Mucosa of rectum (tissue), 2 donors: ENCODE measurements around the gene PHAF1.
A peak's percentile ranks its signal among the peaks of the same experiment; 100 is the strongest.

ENCODE experiments used
- H3K27ac ChIP-seq, 2 donors: one replicate each; pipeline ENCODE4 v1.7.0; 2013; ENCODE audit warnings: inconsistent platforms in 2 of 2, low read depth in 2 of 2, low read length in 2 of 2
- H3K27me3 ChIP-seq, 2 donors: one replicate each; pipeline ENCODE4 v1.7.0; 2013; ENCODE audit warnings: low read length in 2 of 2; ENCODE audit not compliant: control insufficient read depth in 2 of 2, insufficient read depth in 2 of 2
- H3K36me3 ChIP-seq, 2 donors: one replicate each; pipeline ENCODE4 v1.7.0; 2013; ENCODE audit warnings: low read length in 2 of 2; ENCODE audit not compliant: control insufficient read depth in 2 of 2, insufficient read depth in 2 of 2
- H3K4me1 ChIP-seq, 2 donors: one replicate each; pipeline ENCODE4 v1.7.0; 2013; ENCODE audit warnings: low read length in 2 of 2, mild to moderate bottlenecking in 1 of 2; ENCODE audit not compliant: control insufficient read depth in 2 of 2, insufficient read depth in 2 of 2
- H3K4me3 ChIP-seq, 2 donors: one replicate each; pipeline ENCODE4 v1.7.0; 2013; ENCODE audit warnings: low read length in 2 of 2
- H3K9ac ChIP-seq, 2 donors: one replicate each; pipeline ENCODE4 v1.7.0; 2013; ENCODE audit warnings: low read length in 2 of 2, low read depth in 1 of 2, mild to moderate bottlenecking in 1 of 2
- H3K9me3 ChIP-seq, 2 donors: one replicate each; pipeline ENCODE4 v1.7.0; 2013; ENCODE audit warnings: low read length in 2 of 2; ENCODE audit not compliant: control insufficient read depth in 2 of 2
- donor health status: healthy.
- donor health status: Normal muscosa, but diverticular disease.

PHAF1 gene

GRCh38 chr16:67144943-67145342 is 35.2 kb downstream of the PHAF1 start:
- H3K9ac ChIP-seq, result no peak overlapping the region
- H3K9me3 ChIP-seq, result no peaks in the 10 kb centered on the region
- peaks cover 65 to 77% of the 10 kb centered on the region in 2 donors for H3K36me3 ChIP-seq
- no peak overlapping the region for H3K4me3 ChIP-seq
- H3K27ac ChIP-seq, result no peak overlapping the region
- H3K27me3 ChIP-seq, result no peaks in the 10 kb centered on the region
- no peaks in the 10 kb centered on the region for H3K4me1 ChIP-seq

GRCh38 chr16:67145746-67146145 is 36.0 kb downstream of the PHAF1 start:
- H3K36me3 ChIP-seq, result peaks cover 58 to 69% of the 10 kb centered on the region in 2 donors
- no peak overlapping the region for H3K9ac ChIP-seq
- H3K4me3 ChIP-seq, result no peak overlapping the region
- no peaks in the 10 kb centered on the region for H3K27me3 ChIP-seq
- no peak overlapping the region for H3K27ac ChIP-seq
- H3K4me1 ChIP-seq, result peaks cover 2 to 4% of the 10 kb centered on the region in 2 donors
- H3K9me3 ChIP-seq, result no peaks in the 10 kb centered on the region

- Histone ChIP-seq H3K27me3 (no peaks in the 10 kb centered on the region), H3K4me3 (no peak overlapping the region), H3K9ac (no peak overlapping the region), H3K4me1 (peaks cover 2 to 10% of the 10 kb centered on the region in 2 donors), H3K27ac (no peak overlapping the region), H3K36me3 (peaks cover 48 to 59% of the 10 kb centered on the region in 2 donors), H3K9me3 (no peaks in the 10 kb centered on the region)
These were observed 37.0 kb downstream of the PHAF1 start for GRCh38 chr16:67146523-67147357.

- Histone ChIP-seq H3K27me3 (no peaks in the 10 kb centered on the region), H3K4me1 (peaks cover 2 to 10% of the 10 kb centered on the region in 2 donors), H3K9me3 (no peaks in the 10 kb centered on the region), H3K27ac (no peak overlapping the region), H3K9ac (no peak overlapping the region), H3K36me3 (peaks cover 46 to 51% of the 10 kb centered on the region in 2 donors), H3K4me3 (no peak overlapping the region)
These were observed 37.8 kb downstream of the PHAF1 start for GRCh38 chr16:67147437-67148140.

- Histone ChIP-seq H3K36me3 (peaks cover 40 to 46% of the 10 kb centered on the region in 2 donors), H3K4me3 (no peak overlapping the region), H3K4me1 (peaks cover 2 to 10% of the 10 kb centered on the region in 2 donors), H3K9me3 (no peaks in the 10 kb centered on the region), H3K9ac (no peak overlapping the region), H3K27me3 (no peaks in the 10 kb centered on the region), H3K27ac (no peak overlapping the region)
These were observed 38.5 kb downstream of the PHAF1 start for GRCh38 chr16:67148221-67148620.

- no peaks in the 10 kb centered on the region for H3K27me3 ChIP-seq
- H3K36me3 ChIP-seq, result peaks cover 35 to 42% of the 10 kb centered on the region in 2 donors
- no peaks in the 10 kb centered on the region for H3K9me3 ChIP-seq
- peaks cover 2 to 10% of the 10 kb centered on the region in 2 donors for H3K4me1 ChIP-seq
- H3K4me3 ChIP-seq, result no peak overlapping the region
- no peak overlapping the region for H3K9ac ChIP-seq
- no peak overlapping the region for H3K27ac ChIP-seq
These were observed 39.0 kb downstream of the PHAF1 start for GRCh38 chr16:67148656-67149275.

- Histone ChIP-seq H3K27ac (no peak overlapping the region), H3K4me3 (no peak overlapping the region), H3K9me3 (no peaks in the 10 kb centered on the region), H3K27me3 (no peaks in the 10 kb centered on the region), H3K4me1 (peaks cover 2 to 10% of the 10 kb centered on the region in 2 donors), H3K36me3 (peaks cover 31 to 36% of the 10 kb centered on the region in 2 donors), H3K9ac (no peak overlapping the region)
These were observed 39.7 kb downstream of the PHAF1 start for GRCh38 chr16:67149276-67150046.

- Histone ChIP-seq H3K9me3 (no peaks in the 10 kb centered on the region), H3K4me3 (peak overlapping the region; percentile 59 to 64), H3K27ac (peak overlapping the region; percentile 62 to 75), H3K4me1 (peaks cover 4 to 12% of the 10 kb centered on the region in 2 donors), H3K27me3 (no peaks in the 10 kb centered on the region), H3K36me3 (peaks cover 23 to 29% of the 10 kb centered on the region in 2 donors), H3K9ac (peak overlapping the region; percentile 14 to 63)
These were observed 40.5 kb downstream of the PHAF1 start for GRCh38 chr16:67150047-67150832.

- Histone ChIP-seq H3K4me3 (peak within 1 kb of the TSS; percentile 59 to 64), H3K27ac (peak within 1 kb of the TSS; percentile 62 to 75), H3K9ac (peak within 1 kb of the TSS; percentile 14 to 63), H3K36me3 (peaks cover 17 to 22% of the 10 kb centered on the region in 2 donors), H3K27me3 (no peaks in the 10 kb centered on the region), H3K9me3 (no peaks in the 10 kb centered on the region), H3K4me1 (peaks cover 9 to 19% of the 10 kb centered on the region in 2 donors)
These were observed 41.2 kb downstream of the PHAF1 start, which contains the start of gene B3GNT9 for GRCh38 chr16:67150833-67151396. Gene B3GNT9, minus strand, starts transcription at chr16:67150998. Its CDS starts 513 bp downstream, at chr16:67150485.
